HG03469 (cell line): Measurements from ENCODE around the gene SACM1L.

Experiments used
- ATAC-seq: cut with Tn5 transposase; IDR thresholded peaks from one replicate; pipeline ENCODE4 v1.9.1; 2021; ENCODE audit warnings: mild to moderate bottlenecking, moderate library complexity, moderate number of reproducible peaks; ENCODE audit not compliant: unreplicated experiment

Gene SACM1L

GRCh38 chr3:45781841-45782240 lies 92.6 kb downstream of the SACM1L start:
- no peak for ATAC-seq

GRCh38 chr3:45782381-45782780 lies 93.2 kb downstream of the SACM1L start:
- ATAC-seq, result no peak

- no peak for ATAC-seq
These were observed 94.5 kb downstream of the SACM1L start for GRCh38 chr3:45783667-45784066.

GRCh38 chr3:45785605-45786150 lies 96.5 kb downstream of the SACM1L start:
- no peak for ATAC-seq

- no peak for ATAC-seq
These were observed 97.8 kb downstream of the SACM1L start for GRCh38 chr3:45786801-45787495.

GRCh38 chr3:45787551-45787950 lies 98.4 kb downstream of the SACM1L start:
- no peak for ATAC-seq

- no peak for ATAC-seq
These were observed 100.1 kb downstream of the SACM1L start for GRCh38 chr3:45789235-45789812.

- ATAC-seq, result no peak
These were observed 101.4 kb downstream of the SACM1L start for GRCh38 chr3:45790596-45790995.

- no peak for ATAC-seq
These were observed 102.8 kb downstream of the SACM1L start for GRCh38 chr3:45792036-45792435.

GRCh38 chr3:45792516-45793172 lies 103.4 kb downstream of the SACM1L start:
- ATAC-seq, result no peak

GRCh38 chr3:45793482-45794176 lies 104.4 kb downstream of the SACM1L start:
- ATAC-seq, result no peak

- ATAC-seq, result no peak
These were observed 105.0 kb downstream of the SACM1L start for GRCh38 chr3:45794177-45794560.

- no peak for ATAC-seq
These were observed 105.5 kb downstream of the SACM1L start for GRCh38 chr3:45794660-45795059.
